A673 (cell line): ENCODE data around the gene TRPC6. TPM values are rescaled to one million over a fixed set of nuclear protein-coding genes. Genes with fewer than 3 reads are reported as not detected.

Source experiments
- BruUV-seq: library from RNA; stranded (reverse); fragments of 400-500 nt; replicated peaks from 2 replicates; lab custom pipeline; 2021; lab: Mats Ljungman, UMichigan
- CTCF ChIA-PET: fragments of 300-600 bp; sonication (Branson Sonifier 250); formaldehyde crosslinking; loops from one replicate; lab custom pipeline; 2022; ENCODE audit warnings: antibody characterized with exemption; lab: Charles Lee
- POLR2A ChIA-PET: fragments of 300-600 bp; sonication (Branson Sonifier 250); formaldehyde crosslinking; loops from one replicate; lab custom pipeline; 2022; ENCODE audit warnings: antibody characterized with exemption; ENCODE audit not compliant: low non-redundant PET; lab: Charles Lee
- DNase-seq: peaks from one replicate; pipeline ENCODE4 v3.0.0-alpha.2; 2015; ENCODE audit warnings: low spot score
- H3K27ac ChIP-seq: fragments of 200-600 bp; sonication (generic); 2 replicates; pipeline ENCODE4 v1.5.1; 2016; ENCODE audit warnings: mixed run types, low read depth, mild to moderate bottlenecking, mixed read lengths, antibody characterized with exemption, low read length; ENCODE audit not compliant: poor library complexity, severe bottlenecking
- H3K27me3 ChIP-seq: fragments of 200-600 bp; sonication (generic); replicated peaks from 2 replicates; pipeline ENCODE4 v1.6.1; 2017; ENCODE audit warnings: mixed run types, low read depth, mild to moderate bottlenecking, mixed read lengths, antibody characterized with exemption, low read length; ENCODE audit not compliant: insufficient read depth, poor library complexity
- H3K36me3 ChIP-seq: fragments of 200-600 bp; sonication (generic); 2 replicates; pipeline ENCODE4 v1.6.1; 2016; ENCODE audit warnings: mixed run types, mild to moderate bottlenecking, mixed read lengths, antibody characterized with exemption, low read length; ENCODE audit not compliant: insufficient read depth, poor library complexity, severe bottlenecking
- H3K4me1 ChIP-seq: fragments of 200-600 bp; sonication (generic); 2 replicates; pipeline ENCODE4 v1.6.1; 2017; ENCODE audit warnings: mixed run types, mild to moderate bottlenecking, mixed read lengths, antibody characterized with exemption, low read length; ENCODE audit not compliant: insufficient read depth, poor library complexity, severe bottlenecking
- H3K4me3 ChIP-seq: fragments of 200-600 bp; sonication (generic); 2 replicates; pipeline ENCODE4 v1.5.1; 2016; ENCODE audit warnings: low read depth, mixed run types, mild to moderate bottlenecking, mixed read lengths, low read length; ENCODE audit not compliant: poor library complexity, severe bottlenecking
- H3K9me3 ChIP-seq: fragments of 200-600 bp; sonication (generic); 2 replicates; pipeline ENCODE4 v1.6.1; 2016; ENCODE audit warnings: mixed run types, low read depth, mild to moderate bottlenecking, mixed read lengths, antibody characterized with exemption, low read length; ENCODE audit not compliant: poor library complexity, severe bottlenecking
- EZH2 ChIP-seq: fragments of 200-600 bp; sonication (generic); IDR thresholded peaks from 2 replicates; pipeline ENCODE4 v1.6.1; 2017; ENCODE audit warnings: borderline replicate concordance, low read depth, mild to moderate bottlenecking, mixed read lengths, antibody characterized with exemption, low read length; ENCODE audit not compliant: poor library complexity, severe bottlenecking
- intact Hi-C: fragments of 100-400 bp; cut with micrococcal nuclease; formaldehyde crosslinking; loops from one replicate; pipeline ENCODE4 v1.10.0; 2022; ENCODE audit not compliant: unreplicated experiment
- total RNA-seq: library from RNA; stranded (reverse); gene quantifications from 2 replicates; pipeline ENCODE4 v1.2.3, GENCODE V29; 2021
- TF ChIP-seq, protein P1 (sequence below): fragments of 300-800, 200-600 bp; sonication (generic); conservative IDR thresholded peaks from 2 replicates; pipeline ENCODE4 v1.5.1; 2017; ENCODE audit warnings: low read depth, mild to moderate bottlenecking, antibody characterized with exemption, low read length, moderate library complexity, mixed read lengths

Gene TRPC6
- total RNA-seq, 1 experiment from 2014 or later = not detected

DNA sequence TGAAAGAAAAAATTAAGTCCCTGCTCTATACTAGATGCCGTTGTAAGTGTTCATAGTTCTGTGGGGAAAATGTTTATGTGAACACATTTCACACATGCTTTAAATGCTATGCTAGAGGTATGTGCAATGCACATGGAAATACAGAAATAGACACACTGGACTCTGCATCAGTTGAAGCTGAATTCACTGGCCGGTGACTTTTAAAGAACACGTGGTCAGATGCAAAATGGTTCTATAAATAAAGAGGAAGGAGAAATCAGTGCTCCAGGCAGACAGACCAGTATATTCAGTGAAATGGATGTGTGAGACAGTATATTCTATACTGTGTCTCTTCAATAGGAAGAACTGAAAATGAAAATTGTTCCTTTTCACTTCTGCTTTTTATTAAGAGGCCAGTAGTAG lies 29.9 kb downstream of the TRPC6 start:
- H3K9me3 ChIP-seq = no peaks in the 10 kb centered on the region
- CTCF ChIA-PET = no interaction called here
- no peaks in the 10 kb centered on the region for H3K27me3 ChIP-seq
- intact Hi-C loops = no loop called here
- no peaks in the 10 kb centered on the region for H3K36me3 ChIP-seq
- no peak overlapping the region for H3K27ac ChIP-seq
- no peaks in the 10 kb centered on the region for H3K4me1 ChIP-seq
- no peak for DNase-seq
- no TSS peak for BruUV-seq
- H3K4me3 ChIP-seq = no peak overlapping the region
- POLR2A ChIA-PET = no interaction called here
- no peak for TF ChIP-seq EZH2
- TF ChIP-seq, protein P1, sequence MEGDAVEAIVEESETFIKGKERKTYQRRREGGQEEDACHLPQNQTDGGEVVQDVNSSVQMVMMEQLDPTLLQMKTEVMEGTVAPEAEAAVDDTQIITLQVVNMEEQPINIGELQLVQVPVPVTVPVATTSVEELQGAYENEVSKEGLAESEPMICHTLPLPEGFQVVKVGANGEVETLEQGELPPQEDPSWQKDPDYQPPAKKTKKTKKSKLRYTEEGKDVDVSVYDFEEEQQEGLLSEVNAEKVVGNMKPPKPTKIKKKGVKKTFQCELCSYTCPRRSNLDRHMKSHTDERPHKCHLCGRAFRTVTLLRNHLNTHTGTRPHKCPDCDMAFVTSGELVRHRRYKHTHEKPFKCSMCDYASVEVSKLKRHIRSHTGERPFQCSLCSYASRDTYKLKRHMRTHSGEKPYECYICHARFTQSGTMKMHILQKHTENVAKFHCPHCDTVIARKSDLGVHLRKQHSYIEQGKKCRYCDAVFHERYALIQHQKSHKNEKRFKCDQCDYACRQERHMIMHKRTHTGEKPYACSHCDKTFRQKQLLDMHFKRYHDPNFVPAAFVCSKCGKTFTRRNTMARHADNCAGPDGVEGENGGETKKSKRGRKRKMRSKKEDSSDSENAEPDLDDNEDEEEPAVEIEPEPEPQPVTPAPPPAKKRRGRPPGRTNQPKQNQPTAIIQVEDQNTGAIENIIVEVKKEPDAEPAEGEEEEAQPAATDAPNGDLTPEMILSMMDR = no peak

DNA sequence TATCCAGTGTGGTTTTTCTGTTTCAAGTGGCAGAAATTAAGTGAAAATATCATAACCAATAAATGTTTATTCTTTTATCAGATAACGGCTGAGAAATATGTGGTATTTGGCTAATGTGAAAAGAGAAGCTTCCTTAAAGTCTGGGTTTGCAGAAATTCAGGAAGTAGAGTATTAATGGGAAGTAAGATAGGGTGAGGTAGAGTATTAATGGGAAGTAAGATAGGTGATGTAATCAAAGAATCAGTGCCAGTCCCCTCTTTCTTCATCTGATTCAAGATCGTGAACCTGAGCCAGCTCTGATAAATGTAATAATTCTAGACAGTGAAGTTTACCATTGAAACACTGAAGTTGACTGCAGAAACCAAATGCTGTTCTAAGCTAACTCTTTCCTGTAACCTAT lies 30.9 kb downstream of the TRPC6 start:
- Histone ChIP-seq H3K36me3 (no peaks in the 10 kb centered on the region), H3K27me3 (no peaks in the 10 kb centered on the region), H3K9me3 (no peaks in the 10 kb centered on the region), H3K4me3 (no peak overlapping the region), H3K27ac (no peak overlapping the region), H3K4me1 (no peaks in the 10 kb centered on the region)
- no peak for DNase-seq
- no TSS peak for BruUV-seq
- intact Hi-C loops = no loop called here
- CTCF ChIA-PET = no interaction called here
- no peak for TF ChIP-seq EZH2
- TF ChIP-seq, protein P1 = no peak
- POLR2A ChIA-PET = no interaction called here

DNA sequence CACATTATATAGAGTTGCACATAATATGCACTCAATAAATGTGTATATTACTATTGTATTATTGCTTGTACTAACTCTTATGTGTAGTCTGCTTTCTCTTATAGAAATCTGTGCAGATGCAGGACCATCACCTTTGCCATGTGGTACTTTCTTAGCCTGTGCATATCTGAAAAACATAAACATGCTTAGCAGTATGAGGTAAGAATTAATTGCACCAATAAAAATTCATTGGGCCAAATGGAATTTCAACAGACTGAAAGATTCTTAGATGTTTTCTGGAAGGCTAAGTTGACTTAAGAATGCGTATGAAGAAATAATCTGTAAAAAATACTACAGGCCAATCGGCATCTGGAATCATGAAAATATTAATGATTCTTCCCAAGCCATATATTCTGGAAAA lies 55.3 kb downstream of the TRPC6 start:
- DNase-seq = no peak
- H3K4me1 ChIP-seq = no peaks in the 10 kb centered on the region
- intact Hi-C loops = no loop called here
- TF ChIP-seq, protein P1 = no peak
- no peak for TF ChIP-seq EZH2
- POLR2A ChIA-PET = no interaction called here
- H3K27me3 ChIP-seq = no peaks in the 10 kb centered on the region
- no peaks in the 10 kb centered on the region for H3K36me3 ChIP-seq
- CTCF ChIA-PET = no interaction called here
- no TSS peak for BruUV-seq
- no peak overlapping the region for H3K27ac ChIP-seq
- no peak overlapping the region for H3K4me3 ChIP-seq
- H3K9me3 ChIP-seq = no peaks in the 10 kb centered on the region
